H4 (cell line): ENCODE measurements around the gene ANAPC4. TPM values are rescaled to one million over a fixed set of nuclear protein-coding genes. Genes with fewer than 3 reads are reported as not detected.

Experiments used
- DNase-seq: peaks from one replicate; pipeline ENCODE4 v3.0.0-alpha.2; 2015; ENCODE audit warnings: low spot score
- total RNA-seq: library from RNA; depleted of rRNA; stranded (reverse); fragments of >200 nt; shearing (Covaris generic); gene quantifications from 2 replicates; pipeline ENCODE4 v1.2.3, GENCODE V29; 2014

ANAPC4 gene
- total RNA-seq, 1 experiment from 2014 or later: 22.6 TPM

- no peak for DNase-seq
Measured at GRCh38 chr4:25377572-25378436, 741 bp downstream of the ANAPC4 start.

- no peak for DNase-seq
Measured at GRCh38 chr4:25378437-25378743, 1.3 kb downstream of the ANAPC4 start.

- no peak for DNase-seq
Measured at GRCh38 chr4:25379591-25379990, 2.5 kb downstream of the ANAPC4 start.

- no peak for DNase-seq
Measured at GRCh38 chr4:25383647-25384046, 6.6 kb downstream of the ANAPC4 start.

GRCh38 chr4:25386926-25387325, 9.9 kb downstream of the ANAPC4 start:
- no peak for DNase-seq

- DNase-seq: no peak
Measured at GRCh38 chr4:25397305-25397704, 20.2 kb downstream of the ANAPC4 start.

- no peak for DNase-seq
Measured at GRCh38 chr4:25399510-25399909, 22.4 kb downstream of the ANAPC4 start.

- no peak for DNase-seq
Measured at GRCh38 chr4:25401066-25401465, 24.0 kb downstream of the ANAPC4 start.

GRCh38 chr4:25402521-25402920, 25.5 kb downstream of the ANAPC4 start:
- no peak for DNase-seq

GRCh38 chr4:25403699-25404098, 26.6 kb downstream of the ANAPC4 start:
- DNase-seq: no peak

GRCh38 chr4:25405453-25405852, 28.4 kb downstream of the ANAPC4 start:
- no peak for DNase-seq

- no peak for DNase-seq
Measured at GRCh38 chr4:25406081-25406692, 29.1 kb downstream of the ANAPC4 start.

GRCh38 chr4:25410820-25411529, 33.9 kb downstream of the ANAPC4 start:
- no peak for DNase-seq

GRCh38 chr4:25413261-25413660, 36.2 kb downstream of the ANAPC4 start:
- no peak for DNase-seq

- no peak for DNase-seq
Measured at GRCh38 chr4:25417014-25417413, 40.0 kb downstream of the ANAPC4 start.

- no peak for DNase-seq
Measured at GRCh38 chr4:25420931-25421330, 43.9 kb downstream of the ANAPC4 start.

GRCh38 chr4:25421816-25422525, 44.9 kb downstream of the ANAPC4 start:
- no peak for DNase-seq

GRCh38 chr4:25423548-25423947, 46.5 kb downstream of the ANAPC4 start:
- DNase-seq: no peak

- no peak for DNase-seq
Measured at GRCh38 chr4:25424539-25425228, 47.6 kb downstream of the ANAPC4 start.

- no peak for DNase-seq
Measured at GRCh38 chr4:25425361-25425760, 48.3 kb downstream of the ANAPC4 start.

GRCh38 chr4:25427871-25428270, 50.8 kb downstream of the ANAPC4 start:
- no peak for DNase-seq

- DNase-seq: no peak
Measured at GRCh38 chr4:25430630-25431029, 53.6 kb downstream of the ANAPC4 start.
